T-cell (primary cell): ENCODE results near the gene RTBDN. TPM values are rescaled to one million over a fixed set of nuclear protein-coding genes. Genes with fewer than 3 reads are reported as not detected.
"Not testable (repeated sequence)": the region's sequence is repeated elsewhere in the genome, so short reads cannot be mapped to it uniquely, and the experiment has no call there.

ENCODE experiments used
- ATAC-seq, 4 experiments: fragments of 200-7000 bp in 3 of 4; fragments of 150-1000 bp in 1 of 4; cut with Tn5 transposase; replicated peaks in 1 of 4; 1 replicate in 3 of 4; 2 replicates in 1 of 4; pipeline ENCODE4 v1.10.0; 2021; ENCODE audit warnings: moderate library complexity in 3 of 4, mild to moderate bottlenecking in 2 of 4, moderate number of reproducible peaks in 1 of 4
- CTCF ChIA-PET, 2 donors: fragments of 300-600 bp; sonication (Branson Sonifier 250); formaldehyde crosslinking; loops; one replicate each; lab custom pipeline; 2022; ENCODE audit warnings: antibody characterized with exemption in 2 of 2; lab: Charles Lee
- POLR2A ChIA-PET, 2 donors: fragments of 300-600 bp; sonication (Branson Sonifier 250); formaldehyde crosslinking; loops; one replicate each; lab custom pipeline; 2022; ENCODE audit warnings: antibody characterized with exemption in 2 of 2; lab: Charles Lee
- DNase-seq, 35 experiments: peaks; one replicate each; pipeline versions ENCODE4 v3.0.0 to v3.0.0-alpha.2; 2013 to 2023
- H3K27ac ChIP-seq: one replicate; pipeline ENCODE4 v1.5.1; 2013; ENCODE audit warnings: low read length
- H3K27me3 ChIP-seq, 2 experiments: replicated peaks in 1 of 2; 1 replicate in 1 of 2; 2 replicates in 1 of 2; pipeline versions ENCODE4 v1.6.1 to v1.7.0; 2013; ENCODE audit warnings: low read length in 1 of 2, mixed read lengths in 1 of 2; ENCODE audit not compliant: control insufficient read depth in 2 of 2, insufficient read depth in 2 of 2; ENCODE audit errors: extremely low read depth in 1 of 2
- H3K36me3 ChIP-seq, 2 donors: 1 replicate in 1 of 2; 2 replicates in 1 of 2; pipeline versions ENCODE4 v1.6.1 to v1.7.0; 2013; ENCODE audit warnings: low read length in 1 of 2; ENCODE audit not compliant: control insufficient read depth in 2 of 2, insufficient read depth in 1 of 2; ENCODE audit errors: extremely low read depth in 1 of 2
- H3K4me1 ChIP-seq, 2 experiments: 1 replicate in 1 of 2; 2 replicates in 1 of 2; pipeline versions ENCODE4 v1.6.1 to v1.7.0; 2013; ENCODE audit warnings: low read length in 2 of 2, mixed read lengths in 1 of 2; ENCODE audit not compliant: insufficient read depth in 2 of 2, control insufficient read depth in 1 of 2; ENCODE audit errors: extremely low read depth in 1 of 2
- H3K4me3 ChIP-seq, 2 donors: 1 replicate in 1 of 2; 2 replicates in 1 of 2; pipeline versions ENCODE4 v1.5.1 to v1.7.0; 2013; ENCODE audit warnings: mild to moderate bottlenecking in 2 of 2, low read length in 1 of 2, moderate library complexity in 1 of 2; ENCODE audit not compliant: control insufficient read depth in 1 of 2; ENCODE audit errors: extremely low read depth in 1 of 2
- H3K9me3 ChIP-seq: 2 replicates; pipeline ENCODE4 v1.7.0; 2013
- H3K27ac Mint-ChIP-seq, 2 donors: one replicate each; pipeline ENCODE4 v1.8.0; 2020 to 2021; ENCODE audit warnings: mild to moderate bottlenecking in 2 of 2, mixed read lengths in 2 of 2
- H3K27me3 Mint-ChIP-seq, 2 donors: one replicate each; pipeline ENCODE4 v1.8.0; 2021 to 2022; ENCODE audit warnings: mixed read lengths in 2 of 2
- H3K36me3 Mint-ChIP-seq: one replicate; pipeline ENCODE4 v1.8.0; 2021; ENCODE audit warnings: mixed read lengths
- H3K4me1 Mint-ChIP-seq, 3 donors: one replicate each; pipeline ENCODE4 v1.8.0; 2020 to 2022; ENCODE audit warnings: mixed read lengths in 3 of 3, mild to moderate bottlenecking in 1 of 3
- H3K4me3 Mint-ChIP-seq, 3 donors: one replicate each; pipeline ENCODE4 v1.8.0; 2020 to 2022; ENCODE audit warnings: mild to moderate bottlenecking in 3 of 3, mixed read lengths in 3 of 3, moderate library complexity in 3 of 3
- H3K9me3 Mint-ChIP-seq, 3 donors: one replicate each; pipeline ENCODE4 v1.8.0; 2020 to 2022; ENCODE audit warnings: mixed read lengths in 3 of 3
- WGBS: methylation state at CpG from one replicate; pipeline ENCODE4 v1.1.5; 2013; ENCODE audit warnings: missing lambda C conversion rate; ENCODE audit not compliant: insufficient coverage; 5-methylcytosine and 5-hydroxymethylcytosine counted together
- total RNA-seq, 35 experiments: library from RNA in 6 of 35; stranded (reverse) in 6 of 35; fragments of 120-200 nt in 1 of 35; gene quantifications; one replicate each; pipeline versions ENCODE4 v1.2.1 to v1.2.4 and lab custom pipeline; 2013 to 2026

Gene RTBDN
- total RNA-seq, 5 donors from 2014 or later (not counting 1 experiment from before 2014, with no cell fraction given) = not detected

DNA sequence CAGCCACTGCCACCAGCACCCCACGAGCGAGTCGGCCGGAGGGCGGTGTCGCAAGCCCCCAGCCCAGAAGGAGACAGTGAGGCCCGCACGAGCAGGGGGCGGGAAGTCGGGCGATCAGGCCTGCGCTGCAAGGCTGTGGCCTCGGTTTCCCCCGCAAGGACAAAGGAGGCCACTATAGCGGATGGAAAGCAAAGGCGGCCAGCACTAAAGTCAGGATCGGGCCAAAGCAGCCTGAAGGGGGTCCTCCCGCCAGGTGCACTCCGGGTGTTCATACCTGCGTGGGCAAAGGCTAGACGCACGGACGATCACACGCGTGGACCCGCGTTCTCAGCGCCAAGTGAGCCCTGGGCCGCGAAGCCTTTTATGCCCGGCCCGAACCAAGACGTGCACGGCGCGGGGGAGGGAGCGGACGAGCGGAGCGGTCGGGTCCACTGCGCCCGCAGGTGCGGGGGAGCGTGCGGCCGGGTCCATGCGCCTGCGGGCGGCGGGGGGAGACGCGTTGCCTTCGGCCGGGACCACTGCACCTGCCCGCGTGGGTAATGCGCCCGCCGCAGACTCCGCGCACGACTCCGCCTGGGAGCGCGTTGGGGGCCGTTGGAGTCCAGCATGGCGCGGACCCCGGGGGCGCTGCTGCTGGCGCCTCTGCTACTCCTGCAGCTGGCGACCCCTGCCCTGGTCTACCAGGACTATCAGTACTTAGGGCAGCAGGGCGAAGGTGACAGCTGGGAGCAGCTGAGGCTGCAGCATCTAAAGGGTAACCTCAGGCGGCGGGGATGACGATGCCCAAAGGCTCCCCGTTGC is 32.7 kb downstream of the RTBDN start, which contains the start of the genes PRDX2 and THSD8:
TSS of gene PRDX2 (minus strand) at position 335 of the 801 bp plus-strand sequence. CDS start 539 bp downstream, outside the sequence.
TSS of gene THSD8 (plus strand) at position 604 of the 801 bp plus-strand sequence. CDS start at position 607, 3 bp downstream.
- POLR2A ChIA-PET = interaction anchor here (0.6 kb wide), 2 partner anchors 25 to 1604 kb away, joined by 3 to 7 read pairs; no protein-coding TSS in a partner anchor
- Mint-ChIP-seq H3K4me1 (peaks cover 24 to 33% (median 29%) of the 10 kb centered on the region in 3 donors), H3K4me3 (peak within 1 kb of the TSS; percentile 86 to 87 (median 86)), H3K27me3 (no peaks in the 10 kb centered on the region), H3K36me3 (peaks cover under 1% of the 10 kb centered on the region), H3K27ac (peak within 1 kb of the TSS; percentile 76 to 85), H3K9me3 (no peaks in the 10 kb centered on the region)
- peak within 1 kb of the TSS; percentile 65 for H3K27ac ChIP-seq
- DNase-seq (peak in 27 of 35 experiments; percentile 33 to 83 (median 58)), ATAC-seq (peak; percentile 22 to 80 (median 78))
- peaks cover 6 to 37% of the 10 kb centered on the region in 2 experiments for H3K4me1 ChIP-seq
- peak within 1 kb of the TSS; percentile 93 to 96 for H3K4me3 ChIP-seq
- WGBS = under 1% methylated on average over 77 of the region's 78 CpGs
- H3K27me3 ChIP-seq = peaks cover 0 to 2% of the 10 kb centered on the region in 2 experiments
- peaks cover 0 to 20% of the 10 kb centered on the region in 2 donors for H3K36me3 ChIP-seq
- H3K9me3 ChIP-seq = no peaks in the 10 kb centered on the region
- CTCF ChIA-PET = interaction anchor here in 1 of 2 donors (0.6 kb wide), 1 partner anchor 290 kb away, joined by 4 read pairs; no protein-coding TSS in a partner anchor

DNA sequence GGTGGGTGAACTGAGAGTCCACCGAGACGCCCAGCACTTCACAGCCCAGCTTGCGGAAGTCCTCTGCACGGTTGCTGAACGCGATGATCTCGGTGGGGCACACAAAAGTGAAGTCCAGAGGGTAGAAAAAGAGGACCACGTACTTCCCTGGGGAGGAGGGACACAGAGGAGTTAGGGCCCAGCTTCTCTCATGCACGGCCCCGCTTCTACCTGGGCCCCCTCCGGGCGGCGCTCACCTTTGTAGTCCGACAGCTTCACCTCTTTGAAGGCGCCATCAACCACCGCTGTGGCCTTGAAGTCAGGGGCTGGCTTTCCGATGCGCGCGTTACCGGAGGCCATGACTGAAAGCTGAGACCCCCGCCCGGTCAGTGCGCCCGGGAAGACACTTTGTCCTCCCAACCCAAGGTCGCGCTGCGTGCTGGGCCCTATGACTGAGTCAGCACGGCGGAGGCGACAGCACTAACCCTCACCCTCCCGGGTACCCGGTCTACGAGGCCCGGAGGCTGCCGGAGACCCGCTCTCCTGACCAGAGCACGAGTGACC is 33.4 kb downstream of the RTBDN start:
- Histone ChIP-seq H3K4me1 (peaks cover 11 to 37% of the 10 kb centered on the region in 2 experiments), H3K27ac (peak overlapping the region; percentile 65), H3K27me3 (no peaks in the 10 kb centered on the region), H3K36me3 (peaks cover 0 to 21% of the 10 kb centered on the region in 2 donors), H3K9me3 (no peaks in the 10 kb centered on the region), H3K4me3 (peak overlapping the region; percentile 93 to 96)
- WGBS = 7% methylated on average over 30 of the region's 38 CpGs
- peak overlapping the region; percentile 86 to 87 (median 86) for H3K4me3 Mint-ChIP-seq
- H3K27me3 Mint-ChIP-seq = no peaks in the 10 kb centered on the region
- peaks cover 3% of the 10 kb centered on the region for H3K36me3 Mint-ChIP-seq
- POLR2A ChIA-PET = interaction anchor here (0.6 to 0.7 kb wide), 4 partner anchors 9 to 1604 kb away, joined by 3 to 7 read pairs (median 3); no protein-coding TSS in a partner anchor
- ATAC-seq (peak; percentile 3 to 17 (median 10)), DNase-seq (peak in 2 of 35 experiments; percentile 11 to 16)
- CTCF ChIA-PET = interaction anchor here (0.5 to 1.4 kb wide), 4 partner anchors 36 to 290 kb away, joined by 3 to 6 read pairs (median 4); no protein-coding TSS in a partner anchor
- peak overlapping the region; percentile 76 to 85 for H3K27ac Mint-ChIP-seq
- H3K4me1 Mint-ChIP-seq = peaks cover 23 to 33% (median 29%) of the 10 kb centered on the region in 3 donors
- no peaks in the 10 kb centered on the region for H3K9me3 Mint-ChIP-seq

- WGBS = no CpG with 5 or more reads among the region's 1 CpG
- peaks cover 14 to 39% of the 10 kb centered on the region in 2 experiments for H3K4me1 ChIP-seq
- DNase-seq = no peak
- H3K27me3 ChIP-seq = no peaks in the 10 kb centered on the region
- no peaks in the 10 kb centered on the region for H3K9me3 ChIP-seq
- peaks cover 0 to 21% of the 10 kb centered on the region in 2 donors for H3K36me3 ChIP-seq
- Mint-ChIP-seq H3K9me3 (no peaks in the 10 kb centered on the region), H3K27ac (peak overlapping the region; percentile 76 to 85), H3K36me3 (peaks cover 3% of the 10 kb centered on the region), H3K4me1 (peaks cover 28 to 35% (median 33%) of the 10 kb centered on the region in 3 donors), H3K4me3 (peak overlapping the region; percentile 86 to 87 (median 86)), H3K27me3 (no peaks in the 10 kb centered on the region)
- H3K4me3 ChIP-seq = peak overlapping the region; percentile 93 to 96
- H3K27ac ChIP-seq = peak overlapping the region; percentile 18
- POLR2A ChIA-PET = interaction anchor here (0.6 to 0.7 kb wide), 2 partner anchors 9 to 117 kb away, joined by 3 read pairs; no protein-coding TSS in a partner anchor
- CTCF ChIA-PET = interaction anchor here in 1 of 2 donors (0.6 to 1.4 kb wide), 3 partner anchors 41 to 168 kb away, joined by 3 to 6 read pairs (median 5); no protein-coding TSS in a partner anchor
- no peak for ATAC-seq
These were observed 34.0 kb downstream of the RTBDN start for GRCh38 chr19:12800466-12800770.

GRCh38 chr19:12799742-12800465 is 34.5 kb downstream of the RTBDN start:
- H3K36me3 Mint-ChIP-seq = peaks cover 3% of the 10 kb centered on the region
- H3K4me3 ChIP-seq = peak overlapping the region in 1 of 2 donors; percentile 96
- 94% methylated on average over 14 of the region's 18 CpGs for WGBS
- peak overlapping the region; percentile 76 to 85 for H3K27ac Mint-ChIP-seq
- H3K36me3 ChIP-seq = peaks cover 0 to 21% of the 10 kb centered on the region in 2 donors
- H3K9me3 Mint-ChIP-seq = no peaks in the 10 kb centered on the region
- DNase-seq (no peak), ATAC-seq (no peak)
- H3K4me3 Mint-ChIP-seq = peak overlapping the region; percentile 86 to 87 (median 86)
- no peaks in the 10 kb centered on the region for H3K27me3 Mint-ChIP-seq
- CTCF ChIA-PET = interaction anchor here (0.6 to 1.4 kb wide), 5 partner anchors 24 to 74 kb away, joined by 3 to 6 read pairs (median 5); no protein-coding TSS in a partner anchor
- POLR2A ChIA-PET = interaction anchor here (0.6 to 0.7 kb wide), 4 partner anchors 8 to 117 kb away, joined by 3 read pairs; no protein-coding TSS in a partner anchor
- peaks cover 15 to 44% of the 10 kb centered on the region in 2 experiments for H3K4me1 ChIP-seq
- H3K27ac ChIP-seq = peak overlapping the region; percentile 18
- no peaks in the 10 kb centered on the region for H3K27me3 ChIP-seq
- peaks cover 30 to 38% (median 36%) of the 10 kb centered on the region in 3 donors for H3K4me1 Mint-ChIP-seq
- no peaks in the 10 kb centered on the region for H3K9me3 ChIP-seq

DNA sequence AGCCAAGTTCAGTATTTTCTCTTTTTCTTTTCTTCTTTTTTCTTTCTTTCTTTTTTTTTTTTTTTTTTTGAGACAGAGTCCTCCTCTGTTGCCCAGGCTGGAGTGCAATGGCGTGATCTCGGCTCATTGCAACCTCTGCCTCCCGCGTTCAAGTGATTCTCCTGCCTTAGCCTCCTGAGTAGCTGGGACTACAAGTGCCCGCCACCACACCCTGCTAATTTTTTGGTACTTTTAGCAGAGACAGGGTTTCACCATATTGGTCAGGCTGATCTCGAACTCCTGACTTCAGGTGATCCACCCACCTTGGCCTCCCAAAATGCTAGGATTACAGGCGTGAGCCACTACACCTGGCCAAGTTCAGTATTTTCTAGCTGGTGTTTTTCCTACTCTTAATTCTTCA is 36.8 kb downstream of the RTBDN start:
- DNase-seq, H3K27me3 Mint-ChIP-seq, ATAC-seq, H3K9me3 Mint-ChIP-seq, H3K36me3 Mint-ChIP-seq, POLR2A ChIA-PET, H3K4me3 ChIP-seq, H3K27ac ChIP-seq, H3K27ac Mint-ChIP-seq, H3K9me3 ChIP-seq, H3K27me3 ChIP-seq: not testable (repeated sequence)
- H3K4me1 Mint-ChIP-seq = peaks cover 39 to 46% (median 44%) of the 10 kb centered on the region in 3 donors
- WGBS = 93% methylated on average over 3 of the region's 7 CpGs
- peak overlapping the region in 1 of 3 donors; percentile 92 for H3K4me3 Mint-ChIP-seq
- CTCF ChIA-PET = interaction anchor here (0.6 to 3.8 kb wide), 9 partner anchors 8 to 153 kb away, joined by 3 to 48 read pairs (median 5); partner anchors contain the start of gene RNASEH2A (in 1 of the 2)
- Histone ChIP-seq H3K4me1 (peaks cover 25 to 56% of the 10 kb centered on the region in 2 experiments), H3K36me3 (peaks cover 0 to 21% of the 10 kb centered on the region in 2 donors)
